Lower leg skin (tissue), 4 donors: Measurements from ENCODE around the gene CCL22. TPM values are rescaled to one million over a fixed set of nuclear protein-coding genes. Genes with fewer than 3 reads are reported as not detected.

Experiments used
- DNase-seq, 2 donors: peaks; one replicate each; pipeline ENCODE4 v3.0.0-alpha.2; 2019; ENCODE audit warnings: low spot score in 2 of 2
- H3K4me3 ChIP-seq: fragments of 200-600 bp; sonication (generic); 2 replicates; pipeline ENCODE4 v1.5.1; 2017; ENCODE audit warnings: mild to moderate bottlenecking, low read depth; ENCODE audit not compliant: poor library complexity, severe bottlenecking
- POLR2A ChIP-seq, 2 donors: fragments of 450-650 bp; IDR thresholded peaks; one replicate each; pipeline ENCODE4 v1.6.1; 2016 to 2017; ENCODE audit warnings: antibody characterized with exemption in 2 of 2, mild to moderate bottlenecking in 1 of 2, moderate library complexity in 1 of 2
- WGBS, 2 donors: methylation state at CpG; one replicate each; pipeline ENCODE4 v1.1.5; 2018; 5-methylcytosine and 5-hydroxymethylcytosine counted together
- intact Hi-C: fragments of 100-400 bp; cut with DNase I; formaldehyde crosslinking; loops from one replicate; pipeline ENCODE4 v1.15.0; 2023; ENCODE audit warnings: low total_unique reads
- total RNA-seq, 4 donors: library from RNA; depleted of rRNA; stranded (reverse); fragments of >200 nt; gene quantifications; one replicate each; pipeline ENCODE4 v1.1.0, GENCODE V29; 2016
- TF ChIP-seq, protein P1 (sequence below), 3 donors: fragments of 450-650 bp; IDR thresholded peaks; one replicate each; pipeline ENCODE4 v1.5.1; 2016; ENCODE audit warnings: antibody characterized with exemption in 3 of 3, mild to moderate bottlenecking in 3 of 3, moderate library complexity in 2 of 3

The CCL22 gene
- total RNA-seq, 4 donors from 2014 or later = 0.99 to 10.1 (median 2.0) TPM

DNA sequence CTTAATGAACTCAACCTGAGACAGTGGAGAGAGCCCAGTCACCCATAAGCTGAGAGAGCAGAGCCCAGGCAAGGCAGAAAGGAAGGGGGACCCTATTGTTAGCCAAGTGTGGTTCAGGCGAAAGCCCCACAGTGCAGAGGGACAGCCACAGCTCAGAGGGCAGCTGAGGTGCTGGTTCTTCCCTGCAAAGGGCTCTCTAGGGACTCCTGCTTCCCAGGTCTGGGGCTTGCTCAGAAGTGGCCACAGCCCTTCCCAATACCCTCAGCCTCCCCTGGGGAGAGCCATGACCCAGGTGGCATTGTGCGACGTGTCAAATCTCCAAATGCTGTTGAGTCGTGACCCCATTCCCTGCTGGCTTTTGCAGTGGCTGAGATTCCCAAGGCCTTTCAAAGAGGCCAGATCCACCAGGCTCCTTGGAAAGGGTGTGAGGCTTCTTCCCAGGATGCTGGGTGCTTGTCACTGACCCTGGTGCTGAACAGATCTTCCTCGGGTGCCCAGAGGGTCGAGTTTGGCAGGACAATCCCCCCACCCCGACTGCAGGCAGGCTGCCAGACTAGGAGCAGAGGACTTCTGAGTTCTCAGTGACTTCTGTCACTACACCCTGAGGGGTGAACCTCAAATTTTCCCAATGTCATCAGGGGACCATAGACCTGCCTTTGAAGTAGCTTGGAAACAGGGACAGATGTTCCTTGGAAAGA is 43.5 kb downstream of the CCL22 start:
- intact Hi-C loops = no loop called here
- DNase-seq = no peak
- no peak overlapping the region for H3K4me3 ChIP-seq
- TF ChIP-seq POLR2A (IDR thresholded peaks at IDR 0.05) = no peak
- TF ChIP-seq, protein P1, sequence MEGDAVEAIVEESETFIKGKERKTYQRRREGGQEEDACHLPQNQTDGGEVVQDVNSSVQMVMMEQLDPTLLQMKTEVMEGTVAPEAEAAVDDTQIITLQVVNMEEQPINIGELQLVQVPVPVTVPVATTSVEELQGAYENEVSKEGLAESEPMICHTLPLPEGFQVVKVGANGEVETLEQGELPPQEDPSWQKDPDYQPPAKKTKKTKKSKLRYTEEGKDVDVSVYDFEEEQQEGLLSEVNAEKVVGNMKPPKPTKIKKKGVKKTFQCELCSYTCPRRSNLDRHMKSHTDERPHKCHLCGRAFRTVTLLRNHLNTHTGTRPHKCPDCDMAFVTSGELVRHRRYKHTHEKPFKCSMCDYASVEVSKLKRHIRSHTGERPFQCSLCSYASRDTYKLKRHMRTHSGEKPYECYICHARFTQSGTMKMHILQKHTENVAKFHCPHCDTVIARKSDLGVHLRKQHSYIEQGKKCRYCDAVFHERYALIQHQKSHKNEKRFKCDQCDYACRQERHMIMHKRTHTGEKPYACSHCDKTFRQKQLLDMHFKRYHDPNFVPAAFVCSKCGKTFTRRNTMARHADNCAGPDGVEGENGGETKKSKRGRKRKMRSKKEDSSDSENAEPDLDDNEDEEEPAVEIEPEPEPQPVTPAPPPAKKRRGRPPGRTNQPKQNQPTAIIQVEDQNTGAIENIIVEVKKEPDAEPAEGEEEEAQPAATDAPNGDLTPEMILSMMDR (IDR thresholded peaks at IDR 0.05) = no peak
- WGBS, 2 donors = 56% methylated on average over 5 to 7 of the region's 7 CpGs

DNA sequence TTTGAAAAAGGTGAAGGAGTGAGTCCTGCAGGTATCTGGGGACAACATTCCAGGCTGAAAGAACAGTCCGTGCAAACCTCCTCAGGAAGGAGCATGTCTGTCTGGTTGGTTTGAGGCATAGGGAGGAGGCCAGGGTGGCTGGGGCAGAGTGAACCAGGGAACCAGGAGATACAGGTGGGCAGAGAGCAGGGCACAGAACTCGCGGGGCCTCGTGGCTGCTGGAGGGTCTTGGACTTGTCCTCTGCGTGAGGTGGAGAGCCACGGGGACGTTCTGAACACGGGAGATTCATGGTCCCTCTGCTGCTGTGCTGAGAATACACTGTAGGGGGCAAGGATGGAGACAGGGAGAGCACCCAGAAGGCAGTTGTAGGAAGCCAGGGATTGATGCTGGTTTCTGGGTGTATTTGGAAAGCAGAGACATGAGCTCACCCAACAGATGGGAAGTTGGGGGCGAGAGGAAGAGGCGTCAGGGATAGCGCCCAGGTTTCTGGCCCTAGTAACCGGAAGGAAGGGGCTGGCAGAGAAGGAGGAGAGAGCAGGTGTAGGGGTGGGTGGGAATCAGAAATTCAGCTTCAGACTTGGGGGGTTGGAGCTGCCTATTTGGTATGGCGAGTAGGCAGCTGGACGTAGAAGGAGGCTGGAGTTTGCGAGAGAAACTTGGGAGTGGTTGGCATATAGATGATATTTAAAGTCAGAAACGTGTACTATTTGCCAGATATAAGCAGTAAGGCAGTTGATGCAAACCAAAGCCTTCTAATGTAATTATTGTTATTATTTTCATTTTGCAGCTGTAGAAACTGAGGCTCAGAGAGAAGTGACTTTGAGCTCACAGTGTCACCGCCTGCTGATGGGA is 45.6 kb downstream of the CCL22 start, which contains the start of gene CCL17:
CCL17 (plus strand) TSS at position 803 of the 853 bp plus-strand sequence. CDS start 9,166 bp downstream, outside the sequence.
- 70 to 74% methylated on average over 17 of the region's 17 CpGs for WGBS, 2 donors
- intact Hi-C loops = no loop called here
- H3K4me3 ChIP-seq = no peak within 1 kb of the TSS
- no peak for TF ChIP-seq POLR2A (IDR thresholded peaks at IDR 0.05)
- TF ChIP-seq, protein P1 (IDR thresholded peaks at IDR 0.05) = no peak
- DNase-seq = no peak

DNA sequence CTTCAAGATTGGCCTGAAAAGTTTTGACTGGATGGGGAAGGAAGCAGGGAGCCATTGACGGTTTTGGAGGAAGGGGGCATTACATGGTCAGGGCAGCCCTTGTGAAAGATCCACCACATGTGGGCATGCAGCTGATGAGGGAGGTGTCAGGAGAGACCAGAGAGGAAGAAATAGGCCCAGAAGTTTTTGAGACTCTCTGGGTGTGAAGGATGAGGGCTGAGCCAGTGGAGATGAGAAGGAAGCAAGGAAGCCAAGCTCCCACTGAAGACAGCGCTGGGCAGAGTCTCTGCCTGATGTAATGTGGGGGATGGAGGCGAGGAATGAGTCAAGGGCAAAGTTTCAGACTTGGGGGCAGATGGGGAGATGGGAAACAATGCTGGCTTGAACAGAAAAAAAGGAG is 46.5 kb downstream of the CCL22 start:
- no peak for TF ChIP-seq POLR2A (IDR thresholded peaks at IDR 0.05)
- TF ChIP-seq, protein P1 (IDR thresholded peaks at IDR 0.05) = no peak
- no peak overlapping the region for H3K4me3 ChIP-seq
- DNase-seq = no peak
- intact Hi-C loops = no loop called here
- WGBS, 2 donors = 73 to 77% methylated on average over 3 of the region's 3 CpGs

DNA sequence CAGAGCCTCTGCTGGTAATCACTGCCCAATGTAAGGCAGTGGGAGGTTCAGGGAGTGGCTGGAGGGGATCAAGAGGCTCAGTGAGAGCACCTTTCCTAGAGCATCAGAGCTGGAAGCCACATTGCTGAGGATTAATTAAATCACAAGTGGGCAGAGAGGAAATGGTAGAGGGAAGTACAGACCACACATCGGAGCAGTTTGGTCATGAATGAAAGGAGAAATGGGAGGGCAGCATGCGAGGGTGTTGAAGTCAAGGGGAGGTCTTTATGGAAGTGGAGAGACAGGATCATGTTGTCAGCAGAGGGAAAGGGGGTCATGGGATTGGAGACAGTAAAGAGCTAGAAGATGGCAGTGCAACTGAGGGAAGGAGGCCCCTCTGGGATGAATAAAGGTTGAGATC is 48.3 kb downstream of the CCL22 start:
- WGBS, 2 donors = 71 to 74% methylated on average over 2 of the region's 2 CpGs
- intact Hi-C loops = no loop called here
- DNase-seq = no peak
- H3K4me3 ChIP-seq = no peak overlapping the region
- TF ChIP-seq, protein P1 (IDR thresholded peaks at IDR 0.05) = no peak
- no peak for TF ChIP-seq POLR2A (IDR thresholded peaks at IDR 0.05)

DNA sequence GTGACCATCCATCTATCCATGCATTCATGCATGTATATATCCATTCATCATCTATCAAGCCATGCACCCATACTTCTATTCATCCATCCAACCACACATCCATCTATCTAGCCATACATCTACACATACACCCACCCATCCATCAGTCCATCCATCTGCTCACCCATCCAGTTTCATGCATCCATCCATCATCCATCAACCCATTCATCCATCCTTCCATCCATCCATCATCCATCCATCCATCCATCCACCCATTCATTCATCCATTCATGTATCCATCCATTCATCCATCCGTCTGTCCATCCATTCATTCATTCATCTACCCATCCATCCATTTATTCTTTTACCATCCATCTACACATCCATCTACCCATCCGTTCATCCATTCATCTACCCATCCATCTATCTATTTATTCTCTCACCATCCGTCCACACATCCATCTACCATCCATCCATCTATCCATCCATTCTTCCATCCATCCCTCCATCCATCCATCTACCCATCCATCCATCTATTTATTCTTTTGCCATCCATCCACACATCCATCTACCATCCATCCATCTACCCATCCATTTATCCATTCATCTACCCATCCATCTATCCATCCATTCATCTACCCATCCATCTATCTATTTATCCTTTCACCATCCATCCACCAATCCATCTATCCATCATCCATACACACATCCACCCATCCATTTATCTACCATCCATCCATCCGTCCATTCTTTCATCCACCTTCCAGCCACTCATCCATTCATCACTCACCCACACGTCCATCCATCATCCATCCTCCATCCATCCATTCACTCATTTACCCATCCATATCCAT is 49.2 kb downstream of the CCL22 start:
- WGBS, 2 donors = 91 to 94% methylated on average over 5 of the region's 5 CpGs
- no peak overlapping the region for H3K4me3 ChIP-seq
- TF ChIP-seq, protein P1 (IDR thresholded peaks at IDR 0.05) = peak in 1 of 3 donors; percentile 21
- TF ChIP-seq POLR2A (IDR thresholded peaks at IDR 0.05) = no peak
- intact Hi-C loops = no loop called here
- no peak for DNase-seq
